Stomach (tissue), 4 donors: Measurements from ENCODE around the gene SLC35E3.

ENCODE experiments used
- EP300 ChIP-seq: sonication (generic); formaldehyde crosslinking; IDR thresholded peaks from one replicate; pipeline ENCODE4 v1.6.1; 2017; ENCODE audit warnings: antibody characterized with exemption
- POLR2A ChIP-seq, 4 donors: fragments of 450-650 bp; IDR thresholded peaks; one replicate each; pipeline ENCODE4 v1.6.1; 2016; ENCODE audit warnings: antibody characterized with exemption in 4 of 4, control low read depth in 2 of 4, mild to moderate bottlenecking in 1 of 4, moderate library complexity in 1 of 4
- POLR2AphosphoS5 ChIP-seq, 3 donors: sonication (generic); formaldehyde crosslinking; IDR thresholded peaks; one replicate each; pipeline ENCODE4 v1.6.1; 2016; ENCODE audit warnings: antibody characterized with exemption in 3 of 3
- TF ChIP-seq, protein P1 (sequence below), 7 experiments: fragments of 450-650 bp in 4 of 7; fragments of 200-600 bp in 3 of 7; sonication (generic) in 3 of 7; IDR thresholded peaks; one replicate each; pipeline ENCODE4 v1.5.1; 2016 to 2019; ENCODE audit warnings: antibody characterized with exemption in 7 of 7, control low read depth in 2 of 7, mild to moderate bottlenecking in 1 of 7

- TF ChIP-seq POLR2AphosphoS5 (IDR thresholded peaks at IDR 0.05) (no peak), POLR2A (IDR thresholded peaks at IDR 0.05) (no peak), EP300 (no peak)
- TF ChIP-seq, protein P1, sequence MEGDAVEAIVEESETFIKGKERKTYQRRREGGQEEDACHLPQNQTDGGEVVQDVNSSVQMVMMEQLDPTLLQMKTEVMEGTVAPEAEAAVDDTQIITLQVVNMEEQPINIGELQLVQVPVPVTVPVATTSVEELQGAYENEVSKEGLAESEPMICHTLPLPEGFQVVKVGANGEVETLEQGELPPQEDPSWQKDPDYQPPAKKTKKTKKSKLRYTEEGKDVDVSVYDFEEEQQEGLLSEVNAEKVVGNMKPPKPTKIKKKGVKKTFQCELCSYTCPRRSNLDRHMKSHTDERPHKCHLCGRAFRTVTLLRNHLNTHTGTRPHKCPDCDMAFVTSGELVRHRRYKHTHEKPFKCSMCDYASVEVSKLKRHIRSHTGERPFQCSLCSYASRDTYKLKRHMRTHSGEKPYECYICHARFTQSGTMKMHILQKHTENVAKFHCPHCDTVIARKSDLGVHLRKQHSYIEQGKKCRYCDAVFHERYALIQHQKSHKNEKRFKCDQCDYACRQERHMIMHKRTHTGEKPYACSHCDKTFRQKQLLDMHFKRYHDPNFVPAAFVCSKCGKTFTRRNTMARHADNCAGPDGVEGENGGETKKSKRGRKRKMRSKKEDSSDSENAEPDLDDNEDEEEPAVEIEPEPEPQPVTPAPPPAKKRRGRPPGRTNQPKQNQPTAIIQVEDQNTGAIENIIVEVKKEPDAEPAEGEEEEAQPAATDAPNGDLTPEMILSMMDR (IDR thresholded peaks at IDR 0.05), result no peak
Measured at GRCh38 chr12:68791897-68792481, 46.0 kb downstream of the SLC35E3 start.
